Measurements from ENCODE around the gene USF3. TPM values are rescaled to one million over a fixed set of nuclear protein-coding genes. Genes with fewer than 3 reads are reported as not detected.

USF3 gene
- total and polyA plus RNA-seq, 2 of the 8 experiments (the other 6 are each of a cell fraction or from before 2014, with no cell fraction given), result 9.6 to 18.5 TPM

GRCh38 chr3:113717308-113717707 lies 20.9 kb upstream of the USF3 start (continued):
- TF ChIP-seq GABPA (IDR thresholded peaks at IDR 0.05; ENCODE audit: borderline replicate concordance, insufficient read depth, low read length) (no peak), RAD21 (IDR thresholded peaks at IDR 0.05 in 1 of 2, conservative IDR thresholded peaks at IDR 0.05 in 1 of 2; ENCODE audit: low read depth in 2 of 2, low read length in 2 of 2) (no peak)

Data from H1 (cell line).